Measurements from ENCODE around the gene OXCT1. TPM values are rescaled to one million over a fixed set of nuclear protein-coding genes. Genes with fewer than 3 reads are reported as not detected.
"Not testable (repeated sequence)": the region's sequence is repeated elsewhere in the genome, so short reads cannot be mapped to it uniquely, and the experiment has no call there.

Gene OXCT1
- total RNA-seq, 1 donor, result 15.0 TPM

- H3K27me3 ChIP-seq (ENCODE audit: insufficient read depth, low read length), result no peaks in the 10 kb centered on the region
- no peaks in the 10 kb centered on the region for H3K4me1 ChIP-seq (ENCODE audit: insufficient read depth, low read length)
- H3K9me3 ChIP-seq (ENCODE audit: low read depth, low read length), result no peaks in the 10 kb centered on the region
- H3K4me3 ChIP-seq (ENCODE audit: low read length), result no peak overlapping the region
Measured at GRCh38 chr5:41820150-41820549, 50.1 kb downstream of the OXCT1 start.

GRCh38 chr5:41817625-41818301 is 52.5 kb downstream of the OXCT1 start:
- Histone ChIP-seq H3K9me3 (ENCODE audit: low read depth, low read length) (no peaks in the 10 kb centered on the region), H3K27me3 (ENCODE audit: insufficient read depth, low read length) (no peaks in the 10 kb centered on the region), H3K4me1 (ENCODE audit: insufficient read depth, low read length) (no peaks in the 10 kb centered on the region), H3K4me3 (ENCODE audit: low read length) (no peak overlapping the region)

GRCh38 chr5:41815663-41816229 is 54.5 kb downstream of the OXCT1 start:
- H3K4me3 ChIP-seq (ENCODE audit: low read length), result no peak overlapping the region
- no peaks in the 10 kb centered on the region for H3K9me3 ChIP-seq (ENCODE audit: low read depth, low read length)
- no peaks in the 10 kb centered on the region for H3K4me1 ChIP-seq (ENCODE audit: insufficient read depth, low read length)
- no peaks in the 10 kb centered on the region for H3K27me3 ChIP-seq (ENCODE audit: insufficient read depth, low read length)

GRCh38 chr5:41815261-41815660 is 55.0 kb downstream of the OXCT1 start:
- Histone ChIP-seq H3K27me3 (ENCODE audit: insufficient read depth, low read length) (no peaks in the 10 kb centered on the region), H3K4me1 (ENCODE audit: insufficient read depth, low read length) (no peaks in the 10 kb centered on the region), H3K9me3 (ENCODE audit: low read depth, low read length) (no peaks in the 10 kb centered on the region), H3K4me3 (ENCODE audit: low read length) (no peak overlapping the region)

- not testable (repeated sequence) for H3K4me3 ChIP-seq (ENCODE audit: low read length); H3K4me1 ChIP-seq (ENCODE audit: insufficient read depth, low read length); H3K27me3 ChIP-seq (ENCODE audit: insufficient read depth, low read length); H3K9me3 ChIP-seq (ENCODE audit: low read depth, low read length)
Measured at GRCh38 chr5:41814306-41814705, 55.9 kb downstream of the OXCT1 start.

- no peak overlapping the region for H3K4me3 ChIP-seq (ENCODE audit: low read length)
- no peaks in the 10 kb centered on the region for H3K27me3 ChIP-seq (ENCODE audit: insufficient read depth, low read length)
- H3K4me1 ChIP-seq (ENCODE audit: insufficient read depth, low read length), result no peaks in the 10 kb centered on the region
- no peaks in the 10 kb centered on the region for H3K9me3 ChIP-seq (ENCODE audit: low read depth, low read length)
Measured at GRCh38 chr5:41812156-41812555, 58.1 kb downstream of the OXCT1 start.

GRCh38 chr5:41809128-41809527 is 61.1 kb downstream of the OXCT1 start:
- Histone ChIP-seq H3K4me3 (ENCODE audit: low read length) (no peak overlapping the region), H3K27me3 (ENCODE audit: insufficient read depth, low read length) (no peaks in the 10 kb centered on the region), H3K9me3 (ENCODE audit: low read depth, low read length) (no peaks in the 10 kb centered on the region), H3K4me1 (ENCODE audit: insufficient read depth, low read length) (no peaks in the 10 kb centered on the region)

GRCh38 chr5:41808294-41808693 is 61.9 kb downstream of the OXCT1 start:
- H3K9me3 ChIP-seq (ENCODE audit: low read depth, low read length), result no peaks in the 10 kb centered on the region
- H3K27me3 ChIP-seq (ENCODE audit: insufficient read depth, low read length), result no peaks in the 10 kb centered on the region
- no peaks in the 10 kb centered on the region for H3K4me1 ChIP-seq (ENCODE audit: insufficient read depth, low read length)
- no peak overlapping the region for H3K4me3 ChIP-seq (ENCODE audit: low read length)

GRCh38 chr5:41797662-41798061 is 72.6 kb downstream of the OXCT1 start:
- Histone ChIP-seq H3K4me3 (ENCODE audit: low read length) (no peak overlapping the region), H3K4me1 (ENCODE audit: insufficient read depth, low read length) (no peaks in the 10 kb centered on the region), H3K27me3 (ENCODE audit: insufficient read depth, low read length) (no peaks in the 10 kb centered on the region), H3K9me3 (ENCODE audit: low read depth, low read length) (no peaks in the 10 kb centered on the region)

GRCh38 chr5:41796061-41796460 is 74.2 kb downstream of the OXCT1 start:
- Histone ChIP-seq H3K4me1 (ENCODE audit: insufficient read depth, low read length) (no peaks in the 10 kb centered on the region), H3K9me3 (ENCODE audit: low read depth, low read length) (no peaks in the 10 kb centered on the region), H3K27me3 (ENCODE audit: insufficient read depth, low read length) (no peaks in the 10 kb centered on the region), H3K4me3 (ENCODE audit: low read length) (no peak overlapping the region)

GRCh38 chr5:41795125-41795524 is 75.1 kb downstream of the OXCT1 start:
- Histone ChIP-seq H3K4me1 (ENCODE audit: insufficient read depth, low read length) (no peaks in the 10 kb centered on the region), H3K4me3 (ENCODE audit: low read length) (no peak overlapping the region), H3K27me3 (ENCODE audit: insufficient read depth, low read length) (no peaks in the 10 kb centered on the region), H3K9me3 (ENCODE audit: low read depth, low read length) (no peaks in the 10 kb centered on the region)

GRCh38 chr5:41794471-41794870 is 75.8 kb downstream of the OXCT1 start:
- Histone ChIP-seq H3K27me3 (ENCODE audit: insufficient read depth, low read length) (no peaks in the 10 kb centered on the region), H3K4me1 (ENCODE audit: insufficient read depth, low read length) (no peaks in the 10 kb centered on the region), H3K4me3 (ENCODE audit: low read length) (no peak overlapping the region)

GRCh38 chr5:41793141-41793770 is 77.0 kb downstream of the OXCT1 start:
- H3K4me1 ChIP-seq (ENCODE audit: insufficient read depth, low read length), result no peaks in the 10 kb centered on the region
- H3K27me3 ChIP-seq (ENCODE audit: insufficient read depth, low read length), result no peaks in the 10 kb centered on the region
- H3K4me3 ChIP-seq (ENCODE audit: low read length), result no peak overlapping the region
- H3K9me3 ChIP-seq (ENCODE audit: low read depth, low read length), result no peaks in the 10 kb centered on the region

More at GRCh38 chr5:41794471-41794870, 75.8 kb downstream of the OXCT1 start:
- no peaks in the 10 kb centered on the region for H3K9me3 ChIP-seq (ENCODE audit: low read depth, low read length)

- no peaks in the 10 kb centered on the region for H3K4me1 ChIP-seq (ENCODE audit: insufficient read depth, low read length)
- H3K4me3 ChIP-seq (ENCODE audit: low read length), result no peak overlapping the region
- H3K9me3 ChIP-seq (ENCODE audit: low read depth, low read length), result no peaks in the 10 kb centered on the region
- H3K27me3 ChIP-seq (ENCODE audit: insufficient read depth, low read length), result no peaks in the 10 kb centered on the region
Measured at GRCh38 chr5:41790038-41790776, 80.0 kb downstream of the OXCT1 start.

- Histone ChIP-seq H3K4me3 (ENCODE audit: low read length) (no peak overlapping the region), H3K9me3 (ENCODE audit: low read depth, low read length) (no peaks in the 10 kb centered on the region), H3K27me3 (ENCODE audit: insufficient read depth, low read length) (no peaks in the 10 kb centered on the region), H3K4me1 (ENCODE audit: insufficient read depth, low read length) (no peaks in the 10 kb centered on the region)
Measured at GRCh38 chr5:41789434-41789833, 80.8 kb downstream of the OXCT1 start.

Data from mononuclear cell (primary cell).